H1 (cell line): ENCODE results near the gene PSMA5. TPM values are rescaled to one million over a fixed set of nuclear protein-coding genes. Genes with fewer than 3 reads are reported as not detected.

Source experiments
- RNF2 ChIP-seq: fragments of 200-900, 300-1000 bp; sonication (generic); IDR thresholded peaks from 2 replicates; pipeline ENCODE4 v1.7.1; 2016; ENCODE audit warnings: borderline replicate concordance, low read depth, mild to moderate bottlenecking, antibody characterized with exemption, low read length; ENCODE audit not compliant: poor library complexity, severe bottlenecking; ENCODE audit errors: missing control alignments
- polyA plus RNA-seq, 7 experiments: library from polyadenylated mRNA; depleted of rRNA in 3 of 7; stranded (reverse) in 5 of 7; unstranded in 2 of 7; fragments of >200 nt in 5 of 7; fragments of 200-250 nt in 2 of 7; gene quantifications; 1 replicate in 5 of 7; 2 replicates in 1 of 7; 4 replicates in 1 of 7; pipeline versions ENCODE4 v1.2.1 to v1.2.3, GENCODE V29; 2011 to 2013; ENCODE audit warnings: missing spikeins in 2 of 7, mixed read lengths in 2 of 7
- total RNA-seq: library from RNA; stranded (reverse); fragmentation: NEBNext Ultra II Directional; extraction: Animal tissue kit (Norgen Biotek cat#: 25700); gene quantifications from 2 replicates; pipeline ENCODE4 v1.2.1, GENCODE V29; 2021

Gene PSMA5
- total and polyA plus RNA-seq, 2 of the 8 experiments (the other 6 are each of a cell fraction or from before 2014, with no cell fraction given), result 140 to 166 TPM

- no peak for TF ChIP-seq RNF2
Observed at GRCh38 chr1:109443476-109443875, 17.2 kb upstream of the PSMA5 start (continued).
